Lung (tissue), 12 donors: ENCODE results near the gene KIAA0586. TPM values are rescaled to one million over a fixed set of nuclear protein-coding genes. Genes with fewer than 3 reads are reported as not detected.

Experiments used
- ATAC-seq: fragments of 200-7000 bp; cut with Tn5 transposase; one replicate; pipeline ENCODE4 v1.9.1; 2020; ENCODE audit warnings: moderate number of reproducible peaks; ENCODE audit not compliant: insufficient read depth, low FRiP score
- DNase-seq, 3 donors: peaks; one replicate each; pipeline ENCODE4 v3.0.0-alpha.2; 2013 to 2017
- H3K27ac ChIP-seq, 2 donors: one replicate each; pipeline ENCODE4 v1.5.1; 2013; ENCODE audit warnings: mild to moderate bottlenecking in 2 of 2, moderate library complexity in 2 of 2, control low read depth in 1 of 2, inconsistent platforms in 1 of 2, low read depth in 1 of 2, low read length in 1 of 2
- H3K27me3 ChIP-seq, 3 donors: one replicate each; pipeline ENCODE4 v1.5.1; 2013; ENCODE audit warnings: low read length in 2 of 3; ENCODE audit not compliant: control insufficient read depth in 3 of 3, insufficient read depth in 3 of 3
- H3K36me3 ChIP-seq, 4 donors: one replicate each; pipeline ENCODE4 v1.5.1; 2013; ENCODE audit warnings: low read length in 4 of 4, mild to moderate bottlenecking in 1 of 4, moderate library complexity in 1 of 4; ENCODE audit not compliant: control insufficient read depth in 4 of 4, insufficient read depth in 4 of 4
- H3K4me1 ChIP-seq, 5 donors: one replicate each; pipeline ENCODE4 v1.5.1; 2013; ENCODE audit warnings: low read length in 5 of 5, mild to moderate bottlenecking in 2 of 5, moderate library complexity in 1 of 5; ENCODE audit not compliant: control insufficient read depth in 5 of 5, insufficient read depth in 5 of 5
- H3K4me3 ChIP-seq: one replicate; pipeline ENCODE4 v1.5.1; 2013; ENCODE audit warnings: mild to moderate bottlenecking, control low read depth, moderate library complexity
- H3K9ac ChIP-seq, 2 donors: one replicate each; pipeline ENCODE4 v1.5.1; 2013; ENCODE audit warnings: low read length in 2 of 2, control low read depth in 1 of 2; ENCODE audit not compliant: insufficient read depth in 1 of 2
- H3K9me3 ChIP-seq, 4 donors: one replicate each; pipeline ENCODE4 v1.5.1; 2013; ENCODE audit warnings: low read length in 3 of 4, mild to moderate bottlenecking in 1 of 4, moderate library complexity in 1 of 4; ENCODE audit not compliant: control insufficient read depth in 4 of 4, insufficient read depth in 3 of 4
- CTCF ChIP-seq: IDR thresholded peaks from 2 replicates; pipeline ENCODE4 v1.5.1; 2012; ENCODE audit warnings: mild to moderate bottlenecking; ENCODE audit errors: control extremely low read depth, extremely low read depth
- WGBS, 2 donors: extraction: QIAGEN DNeasy Blood & Tissue Kit; methylation state at CpG; one replicate each; pipeline ENCODE4 v1.1.7; 2013; 5-methylcytosine and 5-hydroxymethylcytosine counted together
- polyA plus RNA-seq, 2 donors: library from polyadenylated mRNA; stranded (reverse); fragments of 200-250 nt; gene quantifications; one replicate each; pipeline ENCODE4 v1.2.1, GENCODE V29; 2013
- total RNA-seq, 2 donors: library from RNA; depleted of rRNA in 1 of 2; stranded (reverse); fragments of >200 nt in 1 of 2; gene quantifications; one replicate each; pipeline ENCODE4 v1.2.1, GENCODE V29; 2014 to 2021
- donor health status: control.
- donor health status: control.
- donor health status: Bipolar disorder and iron deficiency.
- donor health status: healthy.
- donor health status: DM: yes; HTN: yes; CAD: no.

The KIAA0586 gene
- total and polyA plus RNA-seq, 4 donors, result 5.3 to 30.1 (median 9.6) TPM

DNA sequence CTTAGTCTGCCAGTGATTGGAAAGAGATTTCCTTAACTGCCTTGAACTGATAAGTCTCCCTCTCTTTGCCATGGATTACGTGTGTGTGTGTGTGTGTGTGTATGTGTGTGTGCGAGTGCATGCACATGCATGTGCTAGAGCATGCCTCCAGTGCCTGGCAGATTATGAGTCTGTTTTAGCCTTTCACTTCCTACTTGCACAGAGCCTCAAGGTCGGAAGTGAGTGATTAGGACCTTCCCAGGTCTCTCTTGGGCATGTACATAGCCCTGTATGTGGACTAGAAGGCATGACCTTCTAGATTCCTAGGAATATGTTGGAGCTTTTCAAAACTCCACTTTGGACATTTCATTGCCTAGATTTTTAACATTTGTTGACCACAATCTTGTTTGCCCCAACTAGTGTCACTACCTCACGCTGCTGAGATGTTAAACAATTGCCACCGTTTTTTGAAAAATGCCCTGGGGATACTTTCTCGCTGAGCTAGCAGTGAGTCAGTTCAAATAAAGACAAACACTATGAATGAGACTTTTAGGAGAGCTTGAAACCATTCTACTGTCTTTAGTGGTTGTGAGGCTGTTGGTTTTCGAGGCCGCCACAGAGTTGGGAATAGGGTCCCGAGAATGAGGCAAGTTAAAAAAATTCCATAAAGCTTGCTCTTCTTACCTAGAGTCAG, 28.2 kb downstream of the KIAA0586 start:
- TF ChIP-seq CTCF, result no peak
- WGBS, 2 donors, result 93 to 97% methylated on average over 9 of the region's 9 CpGs
- Histone ChIP-seq H3K9me3 (peaks cover 0 to 5% (median 0%) of the 10 kb centered on the region in 4 donors), H3K4me3 (no peak overlapping the region), H3K27ac (no peak overlapping the region), H3K27me3 (no peaks in the 10 kb centered on the region), H3K36me3 (peaks cover 6 to 23% (median 17%) of the 10 kb centered on the region in 4 donors), H3K4me1 (no peaks in the 10 kb centered on the region), H3K9ac (no peak overlapping the region)
- DNase-seq (no peak), ATAC-seq (no peak)

GRCh38 chr14:58460772-58461171, 33.3 kb downstream of the KIAA0586 start:
- Histone ChIP-seq H3K4me3 (no peak overlapping the region), H3K4me1 (no peaks in the 10 kb centered on the region), H3K27ac (no peak overlapping the region), H3K9me3 (no peaks in the 10 kb centered on the region), H3K36me3 (peaks cover 6 to 23% (median 19%) of the 10 kb centered on the region in 4 donors), H3K27me3 (no peaks in the 10 kb centered on the region), H3K9ac (no peak overlapping the region)
- WGBS, 2 donors, result 71 to 92% methylated on average over 2 of the region's 2 CpGs
- ATAC-seq, result no peak
- peak in 1 of 3 donors; percentile 10 for DNase-seq
- no peak for TF ChIP-seq CTCF

DNA sequence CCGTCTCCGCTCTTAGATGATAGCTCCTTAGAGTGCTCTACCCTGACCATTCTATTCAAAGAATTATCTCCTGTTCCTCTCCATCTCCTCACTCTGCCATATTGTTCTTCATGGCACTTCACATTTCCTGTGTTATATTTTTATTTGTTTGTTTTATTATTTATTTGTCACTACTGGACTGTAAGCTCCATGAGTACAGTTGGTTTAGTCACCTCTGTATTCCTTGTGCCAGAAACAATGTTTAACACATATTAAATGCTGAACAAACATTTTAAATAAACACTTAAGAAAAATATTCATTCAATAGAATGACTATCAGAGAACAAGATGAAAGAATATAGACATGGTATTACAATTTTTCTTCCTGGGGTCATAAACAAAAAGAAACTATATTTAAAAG, 35.6 kb downstream of the KIAA0586 start:
- H3K36me3 ChIP-seq, result peaks cover 4 to 28% (median 23%) of the 10 kb centered on the region in 4 donors
- no peaks in the 10 kb centered on the region for H3K4me1 ChIP-seq
- no peak for ATAC-seq
- whole genome bisulfite sequencing, 2 donors, result 96 to 100% methylated on average over 2 of the region's 2 CpGs
- DNase-seq, result no peak
- no peak overlapping the region for H3K9ac ChIP-seq
- no peaks in the 10 kb centered on the region for H3K9me3 ChIP-seq
- H3K4me3 ChIP-seq, result no peak overlapping the region
- H3K27me3 ChIP-seq, result no peaks in the 10 kb centered on the region
- H3K27ac ChIP-seq, result no peak overlapping the region
- TF ChIP-seq CTCF, result no peak

DNA sequence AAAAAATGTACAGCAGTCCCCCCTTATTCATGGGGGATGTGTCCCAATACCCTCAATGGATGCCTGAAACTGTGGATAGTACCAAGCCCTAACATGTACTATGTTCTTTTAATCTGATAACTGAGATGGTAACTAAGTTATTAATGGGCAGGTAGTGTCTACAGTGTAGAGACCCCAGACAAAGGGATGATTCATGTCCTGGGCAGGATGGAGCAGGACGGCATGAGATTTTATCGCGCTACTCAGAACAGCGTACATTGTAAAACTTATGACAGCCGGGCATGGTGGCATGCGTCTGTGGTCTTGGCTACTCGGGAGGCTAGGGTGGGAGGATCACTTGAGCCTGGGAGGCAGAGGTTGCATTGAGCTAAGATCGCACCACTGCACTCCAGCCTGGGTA, 37.1 kb downstream of the KIAA0586 start:
- H3K27me3 ChIP-seq, result no peaks in the 10 kb centered on the region
- no peak overlapping the region for H3K4me3 ChIP-seq
- TF ChIP-seq CTCF, result no peak
- DNase-seq (no peak), ATAC-seq (no peak)
- H3K9ac ChIP-seq, result no peak overlapping the region
- H3K9me3 ChIP-seq, result no peaks in the 10 kb centered on the region
- H3K36me3 ChIP-seq, result peaks cover 7 to 33% (median 29%) of the 10 kb centered on the region in 4 donors
- H3K27ac ChIP-seq, result no peak overlapping the region
- WGBS, 2 donors, result 97 to 98% methylated on average over 8 of the region's 8 CpGs
- no peaks in the 10 kb centered on the region for H3K4me1 ChIP-seq
